ES-I3 (cell line): Measurements from ENCODE around the gene EIF2A.

Source experiments
- H3K36me3 ChIP-seq: 2 replicates; pipeline ENCODE4 v1.6.1; 2013; ENCODE audit warnings: mild to moderate bottlenecking, low read length, control low read depth, moderate library complexity; ENCODE audit not compliant: insufficient read depth
- H3K4me1 ChIP-seq: 2 replicates; pipeline ENCODE4 v1.6.1; 2013; ENCODE audit warnings: mild to moderate bottlenecking, control low read depth, low read length; ENCODE audit not compliant: insufficient read depth
- H3K9ac ChIP-seq: 2 replicates; pipeline ENCODE4 v1.6.1; 2013; ENCODE audit warnings: low read depth, mild to moderate bottlenecking, low read length, moderate library complexity
- H3K9me3 ChIP-seq: 2 replicates; pipeline ENCODE4 v1.6.1; 2013; ENCODE audit warnings: mild to moderate bottlenecking, low read length, moderate library complexity; ENCODE audit not compliant: control insufficient read depth, insufficient read depth

The EIF2A gene

DNA sequence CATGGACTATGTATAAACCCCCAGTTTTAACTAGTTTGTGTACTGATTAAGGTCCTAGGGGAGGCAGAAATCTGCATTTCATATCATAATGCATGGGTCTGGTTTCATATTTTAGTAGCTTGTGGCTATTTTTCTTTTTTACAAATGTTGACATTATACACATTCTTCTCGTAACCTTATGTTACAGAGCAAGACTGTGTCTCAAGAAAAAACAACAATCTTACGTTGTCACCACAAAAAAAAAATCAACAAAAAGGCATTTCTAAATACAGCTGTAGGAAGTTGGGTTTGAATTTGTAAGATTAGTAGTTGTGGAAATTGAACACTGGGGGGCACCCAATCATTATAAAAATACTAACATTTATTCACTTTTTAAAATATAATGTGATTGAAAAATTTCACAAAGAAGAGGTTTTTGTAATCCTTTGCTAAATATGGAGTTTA, 18.2 kb upstream of the EIF2A start:
- no peaks in the 10 kb centered on the region for H3K9me3 ChIP-seq
- no peak overlapping the region for H3K9ac ChIP-seq
- no peaks in the 10 kb centered on the region; the same call in 1 of the 2 replicates for H3K4me1 ChIP-seq
- no peaks in the 10 kb centered on the region for H3K36me3 ChIP-seq

DNA sequence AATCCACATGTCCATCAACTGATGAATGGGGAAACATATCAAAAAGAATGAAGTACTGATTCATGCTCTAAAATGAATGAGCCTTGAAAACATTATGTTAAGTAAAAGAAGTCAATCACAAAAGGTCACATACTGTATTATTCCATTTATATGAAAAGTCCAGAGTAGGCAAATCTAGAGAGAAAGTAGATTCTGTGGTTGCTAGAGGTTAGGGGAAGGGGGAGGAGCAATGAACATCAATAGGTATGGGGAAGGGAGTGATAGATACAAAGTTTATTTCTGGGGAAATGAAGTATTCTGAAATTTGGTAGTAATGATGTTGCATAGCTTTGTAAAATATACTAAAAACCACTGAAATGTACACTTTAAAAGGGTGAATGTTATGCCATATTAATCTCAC, 14.8 kb upstream of the EIF2A start:
- H3K36me3 ChIP-seq, result no peaks in the 10 kb centered on the region
- H3K4me1 ChIP-seq, result no peaks in the 10 kb centered on the region; the same call in 1 of the 2 replicates
- H3K9me3 ChIP-seq, result no peaks in the 10 kb centered on the region
- H3K9ac ChIP-seq, result no peak overlapping the region

DNA sequence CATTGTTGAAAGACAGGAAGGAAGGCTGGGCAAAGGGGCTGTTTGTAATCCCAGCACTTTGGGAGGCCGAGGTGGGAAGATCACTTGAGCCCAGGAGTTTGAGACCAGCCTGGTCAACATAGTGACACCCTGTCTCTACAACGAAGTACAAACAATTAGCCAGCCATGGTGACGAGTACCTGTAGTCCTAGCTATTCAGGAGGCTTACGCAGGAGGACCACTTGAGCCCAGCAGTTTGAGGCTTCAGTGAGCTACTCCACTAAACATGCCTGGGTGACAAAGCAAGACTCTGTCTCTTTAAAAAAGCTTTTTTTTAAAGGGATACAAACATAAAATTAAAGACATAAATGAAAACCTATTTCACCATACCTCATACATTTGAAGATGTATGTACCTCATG, 11.4 kb upstream of the EIF2A start:
- H3K4me1 ChIP-seq, result no peaks in the 10 kb centered on the region
- no peaks in the 10 kb centered on the region for H3K9me3 ChIP-seq
- no peak overlapping the region for H3K9ac ChIP-seq
- no peaks in the 10 kb centered on the region for H3K36me3 ChIP-seq

DNA sequence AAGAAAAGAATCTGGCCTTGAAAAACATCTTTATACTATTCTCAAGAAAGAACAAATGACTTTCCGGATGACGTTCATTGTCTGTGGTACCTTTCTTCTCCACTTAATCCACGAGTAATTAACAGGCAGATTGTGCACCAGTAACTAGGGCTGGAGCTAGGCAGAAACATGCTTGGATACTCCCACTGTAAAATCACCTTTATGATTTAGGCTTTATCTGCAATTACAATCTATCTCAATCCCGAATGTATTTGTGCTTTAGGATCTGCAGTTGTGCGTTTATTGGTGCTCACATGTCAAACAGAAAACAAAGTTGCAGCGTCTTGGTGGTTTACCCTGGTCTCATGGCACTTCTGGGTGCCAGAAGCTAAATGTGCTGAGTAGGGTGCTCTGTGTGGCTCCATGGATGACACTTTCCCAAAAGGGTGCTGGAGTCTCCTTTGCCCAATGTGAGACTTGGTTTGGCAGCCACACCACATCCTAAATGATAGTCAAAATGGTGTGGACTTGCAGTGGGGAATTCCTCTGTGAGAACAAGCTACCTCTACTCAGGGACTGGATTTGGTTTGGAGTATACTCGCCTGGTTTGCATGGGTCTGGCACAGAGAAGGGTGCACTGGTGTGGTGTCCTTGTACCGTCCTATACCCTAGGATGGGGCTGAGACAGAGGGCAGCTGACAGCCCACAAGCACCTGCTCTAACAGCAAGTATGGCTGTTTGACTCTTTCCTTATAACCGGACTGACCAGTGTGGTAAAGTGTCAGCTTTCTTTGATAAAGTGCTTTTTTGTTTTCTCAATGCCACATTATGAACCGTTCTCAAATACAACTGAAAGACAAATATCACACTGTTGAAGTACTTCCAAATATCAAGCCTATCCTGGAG, 8.0 kb upstream of the EIF2A start:
- no peaks in the 10 kb centered on the region for H3K9me3 ChIP-seq
- H3K36me3 ChIP-seq, result no peaks in the 10 kb centered on the region
- H3K4me1 ChIP-seq, result no peaks in the 10 kb centered on the region
- H3K9ac ChIP-seq, result no peak overlapping the region

DNA sequence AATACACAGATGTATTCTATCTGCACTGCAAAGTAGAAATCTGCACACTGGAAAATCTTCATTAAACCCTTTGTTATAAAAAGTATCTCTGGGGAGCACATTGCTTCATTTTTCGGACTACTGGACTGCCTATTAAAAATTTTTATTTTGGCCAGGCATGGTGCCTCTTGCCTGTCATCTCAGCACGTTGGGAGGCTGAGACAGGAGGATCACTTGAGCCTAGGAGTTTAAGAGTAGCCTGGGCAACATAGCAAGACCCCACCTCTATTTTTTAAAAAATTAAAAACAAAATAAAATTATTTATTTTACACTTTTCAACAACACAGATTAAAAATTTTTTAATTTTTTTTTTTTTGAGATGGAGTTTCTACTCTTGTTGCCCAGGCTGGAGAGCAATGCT, 6.3 kb upstream of the EIF2A start:
- no peaks in the 10 kb centered on the region for H3K9me3 ChIP-seq
- H3K36me3 ChIP-seq, result peaks cover 4% of the 10 kb centered on the region
- no peak overlapping the region for H3K9ac ChIP-seq
- H3K4me1 ChIP-seq, result no peaks in the 10 kb centered on the region

DNA sequence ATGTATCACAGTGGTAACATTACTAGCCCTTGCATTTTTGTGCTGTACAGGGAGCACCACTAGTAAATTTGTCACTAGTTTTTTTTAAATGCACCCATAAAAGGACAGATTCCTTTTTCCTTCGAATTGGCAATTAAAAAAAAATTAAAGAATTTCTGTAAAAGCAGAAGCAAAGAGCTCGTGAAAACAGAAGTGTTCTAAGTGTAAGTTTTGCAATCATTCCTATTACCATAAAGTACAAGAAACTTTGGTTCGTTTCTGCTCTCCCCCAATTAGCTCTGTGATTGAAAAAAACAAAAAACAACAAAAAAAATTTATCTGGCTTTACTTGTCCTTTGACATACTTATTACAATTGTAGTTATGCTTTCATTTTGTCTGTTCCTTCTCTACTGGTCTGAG, 5.6 kb upstream of the EIF2A start:
- Histone ChIP-seq H3K9ac (no peak overlapping the region), H3K9me3 (no peaks in the 10 kb centered on the region), H3K4me1 (no peaks in the 10 kb centered on the region), H3K36me3 (peaks cover 4% of the 10 kb centered on the region)

DNA sequence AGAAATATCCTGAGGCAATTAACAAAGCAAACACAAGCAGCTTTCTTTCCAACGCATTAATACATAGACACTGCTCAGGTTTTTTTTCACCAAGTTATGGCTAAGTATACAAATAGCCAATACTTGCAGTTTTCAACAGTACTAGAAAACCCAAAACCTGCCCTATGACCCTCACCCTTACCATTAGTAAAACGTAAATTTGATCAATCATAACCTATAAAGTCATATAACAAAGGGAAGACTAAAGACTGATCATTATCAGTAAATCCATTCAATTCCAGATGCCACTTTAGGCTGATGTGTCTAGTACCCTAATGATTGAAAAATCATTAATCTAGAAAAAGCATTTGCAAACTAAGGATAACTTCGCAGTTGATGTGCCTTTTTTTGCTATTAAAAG, 3.5 kb upstream of the EIF2A start:
- Histone ChIP-seq H3K9me3 (no peaks in the 10 kb centered on the region), H3K36me3 (peaks cover 4% of the 10 kb centered on the region), H3K4me1 (no peaks in the 10 kb centered on the region), H3K9ac (no peak overlapping the region)

DNA sequence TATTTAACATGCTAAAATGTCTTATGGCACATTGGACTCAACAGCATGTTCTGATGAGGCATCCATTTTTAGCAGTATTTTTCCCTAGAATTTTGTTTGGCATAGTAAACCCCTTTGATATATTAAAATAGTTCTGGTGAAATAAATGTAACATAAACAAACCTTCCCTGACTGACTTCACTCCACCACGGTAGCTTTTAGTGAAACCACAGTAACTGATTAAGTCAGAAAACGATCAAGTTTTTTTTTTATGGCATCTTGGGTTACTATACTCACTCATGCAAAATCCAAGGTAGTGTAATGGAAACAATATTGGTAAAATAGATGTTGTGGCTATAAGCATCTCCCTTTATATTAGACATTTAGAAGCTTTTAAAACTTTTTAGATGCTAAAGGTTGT, 3.1 kb upstream of the EIF2A start:
- Histone ChIP-seq H3K36me3 (peaks cover 4% of the 10 kb centered on the region), H3K9me3 (no peaks in the 10 kb centered on the region), H3K9ac (no peak overlapping the region), H3K4me1 (no peaks in the 10 kb centered on the region)

DNA sequence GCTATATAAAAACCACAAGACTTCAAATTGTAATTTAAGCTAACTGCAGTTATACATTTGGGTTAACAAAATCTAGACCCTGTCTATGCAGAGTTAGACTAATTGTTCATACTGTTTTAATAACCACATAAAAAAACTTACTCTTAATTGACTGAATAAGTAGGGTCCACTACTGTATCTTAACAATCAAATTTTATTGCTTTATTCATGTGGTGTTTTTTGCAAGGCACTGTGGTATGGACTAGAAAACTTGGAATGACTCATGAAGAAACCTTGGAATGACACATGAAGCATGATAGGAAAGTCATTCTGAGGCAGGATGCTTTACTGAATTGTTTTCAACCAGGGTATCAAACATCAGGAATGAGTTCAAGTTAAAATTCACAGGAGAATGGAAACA, 2.5 kb upstream of the EIF2A start:
- Histone ChIP-seq H3K9me3 (no peaks in the 10 kb centered on the region), H3K36me3 (peaks cover 4% of the 10 kb centered on the region), H3K4me1 (no peaks in the 10 kb centered on the region), H3K9ac (no peak overlapping the region)

DNA sequence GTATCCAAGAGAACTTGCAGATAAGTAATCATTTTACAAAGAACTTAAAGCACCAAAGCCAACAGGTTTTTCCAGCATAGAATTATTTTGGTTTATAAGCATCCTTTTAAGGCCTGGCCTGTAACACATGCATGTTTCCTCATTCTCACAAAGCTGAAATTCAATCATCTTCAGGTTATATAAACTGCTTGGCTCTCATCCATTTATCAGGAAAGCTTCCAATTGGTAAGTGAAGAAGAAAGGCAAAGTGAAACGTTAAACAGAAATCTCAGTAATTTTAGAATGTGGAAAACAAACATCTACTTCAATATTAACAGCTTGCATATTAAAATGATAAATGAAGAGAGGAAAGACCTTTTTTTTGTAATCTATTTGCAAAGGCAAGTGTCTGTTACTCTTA, 1.9 kb upstream of the EIF2A start:
- Histone ChIP-seq H3K9me3 (no peaks in the 10 kb centered on the region), H3K36me3 (peaks cover 9% of the 10 kb centered on the region), H3K4me1 (no peaks in the 10 kb centered on the region), H3K9ac (peak overlapping the region; percentile 86; the same call in 1 of the 2 replicates)

DNA sequence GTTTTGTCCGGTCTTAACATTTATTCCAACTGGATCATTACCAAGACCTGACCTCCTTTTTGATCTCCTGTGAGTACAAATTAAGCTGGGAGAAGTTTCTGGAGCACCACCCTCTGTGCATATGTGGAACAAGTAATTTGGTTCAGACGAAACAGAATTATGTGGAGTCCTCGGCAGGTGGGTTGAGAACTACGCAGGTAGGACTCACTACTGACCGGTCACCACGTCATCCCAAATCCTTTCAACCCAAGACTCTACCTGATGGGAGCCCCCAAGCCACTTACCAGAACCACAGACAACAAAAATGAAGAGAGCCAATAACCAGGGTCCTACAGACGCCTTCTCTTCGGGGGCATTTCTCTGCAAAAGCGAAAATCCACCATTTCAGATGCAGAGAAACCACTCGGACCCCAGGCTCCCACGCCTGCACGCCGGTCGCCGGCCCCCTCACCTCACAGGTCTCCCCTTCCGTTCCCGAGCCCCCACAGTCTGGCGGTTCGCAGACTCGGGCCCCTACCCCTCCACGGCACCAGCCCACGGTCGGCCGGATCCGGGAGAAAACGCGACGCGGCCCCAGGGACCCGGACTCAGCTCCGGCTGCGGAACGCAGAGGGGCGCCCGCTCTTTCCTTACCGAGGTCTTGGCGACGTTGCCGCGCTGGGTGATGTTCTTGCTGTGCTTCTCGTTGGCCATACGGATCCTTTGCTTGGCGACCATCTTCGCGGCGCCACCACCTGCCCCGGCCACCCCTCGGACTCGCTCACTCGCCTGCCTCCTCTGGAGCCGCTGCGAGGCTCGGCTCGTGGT, 965 bp upstream of the EIF2A start:
- H3K4me1 ChIP-seq, result no peaks in the 10 kb centered on the region

DNA sequence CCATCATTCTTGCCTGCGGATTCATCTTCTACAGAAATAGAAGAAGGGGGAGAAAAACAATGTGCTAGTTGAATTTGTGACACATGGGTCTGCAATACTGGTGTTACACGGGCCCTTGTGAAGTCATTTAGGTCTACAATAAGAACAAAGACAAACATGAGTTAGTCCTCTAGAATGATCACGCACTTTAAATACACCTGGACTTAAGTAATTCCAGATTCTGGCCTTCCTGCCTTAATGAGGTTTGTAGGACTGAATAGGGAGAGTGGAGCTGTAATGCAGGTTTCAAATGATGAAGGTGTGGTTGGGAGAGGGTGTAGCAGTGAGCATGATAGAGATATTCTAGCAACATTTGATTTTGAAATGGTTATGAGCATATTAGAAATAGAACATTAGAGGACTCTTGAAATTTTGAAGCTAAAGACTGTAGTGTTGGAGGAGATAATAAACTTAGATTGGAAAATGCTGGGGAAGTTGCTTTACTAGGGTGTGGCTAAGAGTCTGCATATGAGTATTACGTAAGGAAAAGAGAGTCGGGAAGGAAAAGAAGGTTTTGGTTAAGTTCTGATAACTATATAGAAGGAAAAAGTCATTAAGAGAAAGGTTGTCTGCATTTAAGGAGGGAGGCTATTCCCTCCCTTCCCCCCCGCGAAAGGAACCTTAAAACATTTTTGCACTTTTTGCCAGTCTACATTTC, 606 bp downstream of the EIF2A start:
- Histone ChIP-seq H3K9ac (peak overlapping the region; percentile 86), H3K4me1 (no peaks in the 10 kb centered on the region), H3K36me3 (peaks cover 9% of the 10 kb centered on the region), H3K9me3 (no peaks in the 10 kb centered on the region)

More for the DNA sequence above, 965 bp upstream of the EIF2A start:
- Histone ChIP-seq H3K9ac (peak overlapping the region; percentile 86), H3K9me3 (no peaks in the 10 kb centered on the region), H3K36me3 (peaks cover 9% of the 10 kb centered on the region)

DNA sequence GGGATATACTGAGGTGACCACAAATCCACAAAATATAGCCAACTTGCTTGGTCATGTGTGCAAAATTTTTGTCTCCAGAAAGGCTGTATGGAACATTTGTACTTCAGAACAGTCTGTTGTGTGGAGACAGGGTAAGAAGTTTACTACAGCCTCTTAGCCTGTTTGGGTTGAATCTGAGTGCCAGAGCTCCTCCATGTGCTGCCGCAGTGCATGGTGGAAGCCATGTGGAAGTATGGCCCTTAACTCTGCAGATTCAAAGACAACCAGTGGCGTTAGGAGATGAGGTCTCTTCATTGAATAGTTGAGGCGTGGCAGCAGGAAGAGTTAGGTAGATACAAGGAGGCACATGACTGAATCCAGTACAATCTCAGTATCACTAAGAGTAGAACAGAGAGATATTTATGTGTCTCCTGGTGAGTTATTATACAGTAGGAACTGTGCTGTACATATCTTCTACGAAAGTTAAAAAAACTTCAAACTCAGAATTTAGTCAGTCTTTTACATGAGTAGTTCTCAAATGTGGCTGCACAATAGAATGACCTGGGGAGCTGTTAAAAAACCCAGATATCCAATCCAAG, 9.4 kb downstream of the EIF2A start:
- no peaks in the 10 kb centered on the region; the same call in 1 of the 2 replicates for H3K36me3 ChIP-seq

DNA sequence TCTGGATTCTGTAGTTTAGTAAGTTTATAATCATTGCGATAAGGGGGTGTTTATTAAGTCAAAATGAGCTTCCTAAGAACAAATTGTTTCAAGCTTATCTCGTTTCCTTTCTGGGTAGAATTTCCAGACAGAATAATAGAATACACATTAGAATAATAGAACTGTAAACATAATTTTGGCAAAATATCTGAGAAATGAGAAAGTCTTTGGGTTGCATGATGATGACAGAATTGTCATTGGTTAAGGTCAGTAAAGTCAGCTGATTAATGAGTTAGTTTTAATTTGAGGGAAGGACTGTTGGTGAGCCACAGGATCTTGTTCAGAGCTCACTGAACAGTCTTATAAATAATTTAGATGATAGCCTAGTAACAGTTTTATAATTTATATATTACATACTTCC, 10.2 kb downstream of the EIF2A start:
- no peaks in the 10 kb centered on the region for H3K4me1 ChIP-seq
- no peaks in the 10 kb centered on the region for H3K9me3 ChIP-seq
- no peaks in the 10 kb centered on the region; the same call in 1 of the 2 replicates for H3K36me3 ChIP-seq
- H3K9ac ChIP-seq, result no peak overlapping the region

More for the DNA sequence above, 9.4 kb downstream of the EIF2A start:
- Histone ChIP-seq H3K9me3 (no peaks in the 10 kb centered on the region), H3K4me1 (no peaks in the 10 kb centered on the region), H3K9ac (no peak overlapping the region)
